Uterus (tissue), 4 donors: Measurements from ENCODE around the gene CHID1. TPM values are rescaled to one million over a fixed set of nuclear protein-coding genes. Genes with fewer than 3 reads are reported as not detected.
A peak's percentile ranks its signal among the peaks of the same experiment; 100 is the strongest.

Experiments
- DNase-seq, 2 donors: peaks; one replicate each; pipeline ENCODE4 v3.0.0-alpha.2; 2019 to 2020
- H3K27ac ChIP-seq, 2 donors: fragments of 200-600 bp; sonication (generic); 1 replicate in 1 of 2; 2 replicates in 1 of 2; pipeline ENCODE4 v1.5.1; 2016 to 2018
- H3K27me3 ChIP-seq, 2 donors: fragments of 200-600 bp; sonication (generic); one replicate each; pipeline ENCODE4 v1.5.1; 2018 to 2019; ENCODE audit warnings: control low read depth in 1 of 2
- H3K36me3 ChIP-seq, 2 donors: fragments of 200-600 bp; sonication (generic); one replicate each; pipeline ENCODE4 v1.5.1; 2019; ENCODE audit warnings: control low read depth in 1 of 2
- H3K4me1 ChIP-seq, 2 donors: fragments of 200-600 bp; sonication (generic); one replicate each; pipeline ENCODE4 v1.5.1; 2018 to 2019; ENCODE audit warnings: control low read depth in 1 of 2
- H3K4me3 ChIP-seq, 2 donors: fragments of 200-600 bp; sonication (generic); 1 replicate in 1 of 2; 2 replicates in 1 of 2; pipeline ENCODE4 v1.5.1; 2018 to 2019; ENCODE audit warnings: mild to moderate bottlenecking in 1 of 2
- H3K9me3 ChIP-seq, 2 donors: fragments of 200-600 bp; sonication (generic); one replicate each; pipeline ENCODE4 v1.5.1; 2019; ENCODE audit warnings: control low read depth in 1 of 2
- CTCF ChIP-seq, 4 experiments: fragments of 200-600 bp in 2 of 4; fragments of 450-650 bp in 2 of 4; sonication (generic) in 2 of 4; IDR thresholded peaks; one replicate each; pipeline ENCODE4 v1.5.1; 2016 to 2019; ENCODE audit warnings: antibody characterized with exemption in 4 of 4, mild to moderate bottlenecking in 2 of 4, moderate library complexity in 1 of 4
- POLR2A ChIP-seq, 2 donors: fragments of 450-650 bp; IDR thresholded peaks; one replicate each; pipeline ENCODE4 v1.6.1; 2016; ENCODE audit warnings: antibody characterized with exemption in 2 of 2, mild to moderate bottlenecking in 1 of 2, moderate library complexity in 1 of 2
- intact Hi-C: fragments of 100-400 bp; cut with DNase I; formaldehyde crosslinking; loops from one replicate; pipeline ENCODE4 v1.15.1; 2023; ENCODE audit warnings: low total_unique reads
- total RNA-seq, 4 donors: library from RNA; depleted of rRNA in 3 of 4; stranded (reverse); fragments of >200 nt in 3 of 4; gene quantifications; one replicate each; pipeline versions ENCODE4 v1.1.0 to v1.2.4, GENCODE V29; 2014 to 2023
- donor health status: DM: yes; HTN: yes; CAD: no.

CHID1 gene
- total RNA-seq, 4 donors from 2014 or later, result 20.3 to 57.9 (median 48.4) TPM

- no peaks in the 10 kb centered on the region for H3K9me3 ChIP-seq
- intact Hi-C loops, result no loop called here
- no peak for DNase-seq
- TF ChIP-seq POLR2A (IDR thresholded peaks at IDR 0.05) (no peak), CTCF (IDR thresholded peaks at IDR 0.05) (no peak)
- no peaks in the 10 kb centered on the region for H3K36me3 ChIP-seq
- H3K4me3 ChIP-seq, result no peak overlapping the region
- peaks cover 10 to 24% of the 10 kb centered on the region in 2 donors for H3K4me1 ChIP-seq
- H3K27ac ChIP-seq, result no peak overlapping the region
- no peaks in the 10 kb centered on the region for H3K27me3 ChIP-seq
These were observed 57.8 kb downstream of the CHID1 start for GRCh38 chr11:852762-853161.

GRCh38 chr11:850775-851763, 59.5 kb downstream of the CHID1 start:
- Histone ChIP-seq H3K4me3 (no peak overlapping the region), H3K27me3 (no peaks in the 10 kb centered on the region), H3K36me3 (no peaks in the 10 kb centered on the region), H3K27ac (no peak overlapping the region), H3K4me1 (peaks cover 10 to 24% of the 10 kb centered on the region in 2 donors), H3K9me3 (no peaks in the 10 kb centered on the region)
- intact Hi-C loops, result no loop called here
- DNase-seq, result no peak
- no peak for TF ChIP-seq POLR2A (IDR thresholded peaks at IDR 0.05)
- TF ChIP-seq CTCF (IDR thresholded peaks at IDR 0.05), result peak in 1 of 4 experiments; percentile 3

- Histone ChIP-seq H3K9me3 (no peaks in the 10 kb centered on the region), H3K4me1 (peaks cover 10 to 32% of the 10 kb centered on the region in 2 donors), H3K27me3 (no peaks in the 10 kb centered on the region), H3K36me3 (no peaks in the 10 kb centered on the region), H3K4me3 (peak overlapping the region; percentile 27 to 30), H3K27ac (peak overlapping the region; percentile 51 to 53)
- intact Hi-C loops, result no loop called here
- TF ChIP-seq CTCF (IDR thresholded peaks at IDR 0.05), result no peak
- no peak for TF ChIP-seq POLR2A (IDR thresholded peaks at IDR 0.05)
- DNase-seq, result no peak
These were observed 60.4 kb downstream of the CHID1 start for GRCh38 chr11:849951-850774.

GRCh38 chr11:849104-849824, 61.3 kb downstream of the CHID1 start:
- no peaks in the 10 kb centered on the region for H3K27me3 ChIP-seq
- peaks cover 10 to 36% of the 10 kb centered on the region in 2 donors for H3K4me1 ChIP-seq
- H3K27ac ChIP-seq, result peak overlapping the region; percentile 51 to 69
- H3K9me3 ChIP-seq, result no peaks in the 10 kb centered on the region
- H3K36me3 ChIP-seq, result no peaks in the 10 kb centered on the region
- H3K4me3 ChIP-seq, result peak overlapping the region; percentile 30 to 40
- DNase-seq, result peak in 1 of 2 donors; percentile 66
- TF ChIP-seq POLR2A (IDR thresholded peaks at IDR 0.05) (no peak), CTCF (IDR thresholded peaks at IDR 0.05) (no peak)
- intact Hi-C loops, result no loop called here
